Bronchial epithelial cell (primary cell): ENCODE results near the gene CYTIP. TPM values are rescaled to one million over a fixed set of nuclear protein-coding genes. Genes with fewer than 3 reads are reported as not detected.

ENCODE experiments used
- DNase-seq: peaks from one replicate; pipeline ENCODE4 v3.0.0-alpha.2; 2010; ENCODE audit warnings: low read depth
- FAIRE-seq: peaks from 2 replicates; lab custom pipeline; 2011; peaks lifted over from hg19 to GRCh38; lab: Jason Lieb, UNC
- H3K27me3 ChIP-seq: 2 replicates; pipeline ENCODE4 v1.5.1; 2011; ENCODE audit warnings: low read length; ENCODE audit not compliant: control insufficient read depth, insufficient read depth
- H3K36me3 ChIP-seq: 2 replicates; pipeline ENCODE4 v1.5.1; 2011; ENCODE audit warnings: low read length; ENCODE audit not compliant: control insufficient read depth, insufficient read depth
- H3K4me3 ChIP-seq: 2 replicates; pipeline ENCODE4 v1.5.1; 2011; ENCODE audit warnings: mild to moderate bottlenecking, low read depth, low read length, control low read depth
- total RNA-seq: library from RNA; depleted of rRNA; stranded (reverse); fragments of >200 nt; gene quantifications from 2 replicates; pipeline ENCODE4 v1.2.1, GENCODE V29; 2014
- TF ChIP-seq, protein P1 (sequence below): IDR thresholded peaks from 2 replicates; pipeline ENCODE4 v1.5.1; 2011; ENCODE audit warnings: mild to moderate bottlenecking, moderate library complexity, low read length, control low read depth, inconsistent platforms; ENCODE audit not compliant: insufficient read depth, severe bottlenecking

The CYTIP gene
- total RNA-seq, 1 donor from 2014 or later, result not detected

DNA sequence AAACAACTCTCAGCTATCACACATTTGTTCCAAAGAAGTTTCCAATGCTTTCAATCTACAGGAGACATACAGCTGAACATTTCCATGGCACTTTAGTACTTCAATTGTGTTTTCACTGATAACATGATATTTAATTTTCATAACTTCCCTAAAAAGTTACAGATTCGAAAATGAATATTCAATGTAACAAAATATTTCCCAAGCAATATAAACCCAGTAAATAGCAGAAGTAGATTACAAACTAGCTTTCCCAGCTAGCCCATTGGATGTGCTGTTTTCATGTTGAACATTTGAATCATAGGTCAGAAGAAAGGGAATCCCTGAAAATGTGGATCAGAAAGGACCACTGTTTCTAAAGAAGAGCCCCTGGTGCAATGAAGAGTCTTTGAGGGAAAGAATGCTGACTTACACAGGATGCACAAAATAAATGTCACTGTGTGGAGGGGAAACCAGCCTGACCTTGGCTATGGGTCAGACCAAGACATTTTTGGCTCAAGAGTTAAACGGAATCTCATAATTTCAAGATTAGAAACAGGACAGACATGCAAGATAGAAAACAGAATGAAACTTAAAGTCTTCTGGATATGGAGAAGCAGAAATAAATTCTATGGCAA lies 22.5 kb downstream of the CYTIP start:
- H3K27me3 ChIP-seq, result no peaks in the 10 kb centered on the region
- TF ChIP-seq, protein P1, sequence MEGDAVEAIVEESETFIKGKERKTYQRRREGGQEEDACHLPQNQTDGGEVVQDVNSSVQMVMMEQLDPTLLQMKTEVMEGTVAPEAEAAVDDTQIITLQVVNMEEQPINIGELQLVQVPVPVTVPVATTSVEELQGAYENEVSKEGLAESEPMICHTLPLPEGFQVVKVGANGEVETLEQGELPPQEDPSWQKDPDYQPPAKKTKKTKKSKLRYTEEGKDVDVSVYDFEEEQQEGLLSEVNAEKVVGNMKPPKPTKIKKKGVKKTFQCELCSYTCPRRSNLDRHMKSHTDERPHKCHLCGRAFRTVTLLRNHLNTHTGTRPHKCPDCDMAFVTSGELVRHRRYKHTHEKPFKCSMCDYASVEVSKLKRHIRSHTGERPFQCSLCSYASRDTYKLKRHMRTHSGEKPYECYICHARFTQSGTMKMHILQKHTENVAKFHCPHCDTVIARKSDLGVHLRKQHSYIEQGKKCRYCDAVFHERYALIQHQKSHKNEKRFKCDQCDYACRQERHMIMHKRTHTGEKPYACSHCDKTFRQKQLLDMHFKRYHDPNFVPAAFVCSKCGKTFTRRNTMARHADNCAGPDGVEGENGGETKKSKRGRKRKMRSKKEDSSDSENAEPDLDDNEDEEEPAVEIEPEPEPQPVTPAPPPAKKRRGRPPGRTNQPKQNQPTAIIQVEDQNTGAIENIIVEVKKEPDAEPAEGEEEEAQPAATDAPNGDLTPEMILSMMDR, result no peak
- FAIRE-seq (no peak), DNase-seq (no peak)
- H3K4me3 ChIP-seq, result no peak overlapping the region
- H3K36me3 ChIP-seq, result no peaks in the 10 kb centered on the region

DNA sequence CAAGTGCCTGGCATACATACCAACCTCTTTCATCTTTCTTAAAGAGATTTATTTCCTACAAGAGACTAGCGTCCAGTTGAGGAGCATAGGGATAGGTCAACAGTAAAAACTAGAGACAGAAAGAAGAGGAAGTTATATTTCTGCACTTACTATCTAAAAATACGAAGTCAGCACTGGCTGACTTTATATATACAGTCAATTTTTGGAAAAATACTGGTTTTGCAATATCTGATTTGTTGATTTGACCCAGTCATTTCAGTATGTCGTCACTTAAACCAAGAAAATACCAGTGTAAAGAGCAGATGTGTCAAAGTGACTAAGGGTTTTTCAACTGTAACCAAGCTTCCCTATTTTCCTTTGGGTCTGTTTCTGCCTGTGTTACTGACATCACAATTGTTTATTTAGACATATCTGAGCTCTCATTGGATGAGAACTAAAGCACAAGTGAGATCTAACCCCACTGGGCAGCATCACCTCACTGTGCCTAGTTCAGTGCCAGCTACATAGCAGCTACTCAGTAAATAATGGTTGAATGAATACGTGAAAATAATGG lies 23.0 kb downstream of the CYTIP start:
- TF ChIP-seq, protein P1, result no peak
- no peak for FAIRE-seq
- DNase-seq, result no peak
- H3K36me3 ChIP-seq, result no peaks in the 10 kb centered on the region
- no peaks in the 10 kb centered on the region for H3K27me3 ChIP-seq
- H3K4me3 ChIP-seq, result no peak overlapping the region

GRCh38 chr2:157419031-157419575 lies 24.8 kb downstream of the CYTIP start:
- Histone ChIP-seq H3K36me3 (no peaks in the 10 kb centered on the region), H3K4me3 (no peak overlapping the region), H3K27me3 (no peaks in the 10 kb centered on the region)
- DNase-seq (no peak), FAIRE-seq (no peak)
- TF ChIP-seq, protein P1, result no peak

GRCh38 chr2:157418239-157418641 lies 25.6 kb downstream of the CYTIP start:
- no peak overlapping the region for H3K4me3 ChIP-seq
- no peak for FAIRE-seq
- no peak for DNase-seq
- no peaks in the 10 kb centered on the region for H3K27me3 ChIP-seq
- TF ChIP-seq, protein P1, result no peak
- H3K36me3 ChIP-seq, result no peaks in the 10 kb centered on the region

GRCh38 chr2:157415591-157416101 lies 28.2 kb downstream of the CYTIP start:
- TF ChIP-seq, protein P1, result no peak
- Histone ChIP-seq H3K27me3 (no peaks in the 10 kb centered on the region), H3K36me3 (no peaks in the 10 kb centered on the region), H3K4me3 (no peak overlapping the region)
- FAIRE-seq, result no peak
- no peak for DNase-seq
